ENCODE data around the gene CTAG1A.
"Not testable (repeated sequence)": the region's sequence is repeated elsewhere in the genome, so short reads cannot be mapped to it uniquely, and the experiment has no call there.

The CTAG1A gene

DNA sequence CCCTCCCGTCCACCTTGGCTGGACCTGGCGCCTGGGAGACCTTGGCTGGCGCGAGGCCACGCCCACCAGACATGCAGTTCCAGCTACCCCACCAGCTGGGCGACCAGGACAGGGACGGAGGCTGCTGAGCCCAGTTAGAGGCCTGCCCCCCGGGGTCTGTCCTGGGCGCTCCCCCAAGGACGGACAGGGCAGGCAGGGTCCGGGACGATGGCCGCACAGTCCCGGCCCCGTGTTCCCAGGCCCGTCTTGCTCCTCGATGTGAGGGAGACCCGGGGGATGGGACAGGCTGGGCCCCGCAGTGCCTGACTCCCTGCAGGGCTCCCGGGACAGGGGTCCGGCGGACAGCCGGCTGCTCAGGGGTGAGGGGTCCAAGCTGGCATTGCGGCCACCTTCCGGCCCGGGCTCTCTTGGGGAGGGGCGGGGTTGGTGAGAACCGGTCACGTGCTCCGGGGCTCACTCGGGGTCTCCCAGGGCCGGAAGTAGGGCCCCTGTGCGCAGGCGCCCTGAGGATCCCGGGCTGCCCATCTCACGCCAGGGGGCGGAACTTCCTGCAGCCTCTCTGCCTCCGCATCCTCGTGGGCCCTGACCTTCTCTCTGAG lies at the start of gene CTAG1A:
Gene CTAG1A (plus strand): TSS at position 549 of the 599 bp plus-strand sequence. CDS start 74 bp downstream, outside the sequence.
- H3K4me1 Mint-ChIP-seq; H3K27ac Mint-ChIP-seq; H3K27me3 Mint-ChIP-seq (ENCODE audit: low read depth); H3K9me3 Mint-ChIP-seq; H3K4me3 Mint-ChIP-seq; H3K36me3 Mint-ChIP-seq (ENCODE audit: low read depth): not testable (repeated sequence)

DNA sequence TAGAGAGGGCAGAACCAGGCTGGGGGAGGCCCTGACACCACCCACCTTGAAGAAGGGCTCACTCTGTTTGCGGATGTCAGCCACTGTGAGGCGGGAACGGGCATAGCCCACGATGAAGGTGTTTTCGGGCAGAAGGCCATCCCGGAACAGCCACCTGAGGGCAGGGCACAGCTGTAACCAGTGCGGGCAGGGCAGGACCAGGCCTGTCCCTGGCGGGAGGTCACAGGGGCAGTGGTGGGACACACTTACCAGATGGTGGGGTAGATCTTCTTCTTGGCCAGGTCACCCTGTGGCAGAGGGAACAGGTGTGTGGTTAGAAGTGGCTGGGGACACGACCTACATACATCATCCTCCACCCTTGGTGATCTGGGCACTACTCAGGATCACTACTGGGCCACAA lies 49.0 kb upstream of the CTAG1A start:
- Mint-ChIP-seq H3K9me3 (peaks cover 5% of the 10 kb centered on the region), H3K4me3 (no peak overlapping the region), H3K36me3 (ENCODE audit: low read depth) (peaks cover 14% of the 10 kb centered on the region), H3K4me1 (no peaks in the 10 kb centered on the region), H3K27ac (no peak overlapping the region), H3K27me3 (ENCODE audit: low read depth) (no peaks in the 10 kb centered on the region)
- TF ChIP-seq, protein P1, sequence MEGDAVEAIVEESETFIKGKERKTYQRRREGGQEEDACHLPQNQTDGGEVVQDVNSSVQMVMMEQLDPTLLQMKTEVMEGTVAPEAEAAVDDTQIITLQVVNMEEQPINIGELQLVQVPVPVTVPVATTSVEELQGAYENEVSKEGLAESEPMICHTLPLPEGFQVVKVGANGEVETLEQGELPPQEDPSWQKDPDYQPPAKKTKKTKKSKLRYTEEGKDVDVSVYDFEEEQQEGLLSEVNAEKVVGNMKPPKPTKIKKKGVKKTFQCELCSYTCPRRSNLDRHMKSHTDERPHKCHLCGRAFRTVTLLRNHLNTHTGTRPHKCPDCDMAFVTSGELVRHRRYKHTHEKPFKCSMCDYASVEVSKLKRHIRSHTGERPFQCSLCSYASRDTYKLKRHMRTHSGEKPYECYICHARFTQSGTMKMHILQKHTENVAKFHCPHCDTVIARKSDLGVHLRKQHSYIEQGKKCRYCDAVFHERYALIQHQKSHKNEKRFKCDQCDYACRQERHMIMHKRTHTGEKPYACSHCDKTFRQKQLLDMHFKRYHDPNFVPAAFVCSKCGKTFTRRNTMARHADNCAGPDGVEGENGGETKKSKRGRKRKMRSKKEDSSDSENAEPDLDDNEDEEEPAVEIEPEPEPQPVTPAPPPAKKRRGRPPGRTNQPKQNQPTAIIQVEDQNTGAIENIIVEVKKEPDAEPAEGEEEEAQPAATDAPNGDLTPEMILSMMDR (IDR thresholded peaks at IDR 0.05; ENCODE audit: unreplicated experiment in 3 of 3): no peak

DNA sequence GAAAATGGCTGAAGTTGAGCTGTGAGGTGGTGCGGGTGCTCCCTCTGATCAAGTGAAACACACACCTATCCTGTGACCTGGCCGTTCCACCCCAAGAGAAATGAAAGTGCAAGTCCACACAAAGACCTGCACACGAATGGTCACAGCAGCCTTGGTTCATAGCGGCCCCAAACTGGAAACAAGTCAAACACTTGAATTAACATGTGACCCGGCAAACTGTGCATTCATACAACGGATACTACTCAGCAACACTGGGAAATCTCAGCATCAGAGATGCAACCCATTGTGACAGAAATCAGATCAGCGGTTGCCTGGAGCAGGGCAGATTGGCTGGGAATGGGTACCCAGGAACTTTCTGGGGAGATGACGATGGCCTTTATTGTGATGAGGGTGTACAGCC lies 45.9 kb upstream of the CTAG1A start:
- no peaks in the 10 kb centered on the region for H3K4me1 Mint-ChIP-seq

DNA sequence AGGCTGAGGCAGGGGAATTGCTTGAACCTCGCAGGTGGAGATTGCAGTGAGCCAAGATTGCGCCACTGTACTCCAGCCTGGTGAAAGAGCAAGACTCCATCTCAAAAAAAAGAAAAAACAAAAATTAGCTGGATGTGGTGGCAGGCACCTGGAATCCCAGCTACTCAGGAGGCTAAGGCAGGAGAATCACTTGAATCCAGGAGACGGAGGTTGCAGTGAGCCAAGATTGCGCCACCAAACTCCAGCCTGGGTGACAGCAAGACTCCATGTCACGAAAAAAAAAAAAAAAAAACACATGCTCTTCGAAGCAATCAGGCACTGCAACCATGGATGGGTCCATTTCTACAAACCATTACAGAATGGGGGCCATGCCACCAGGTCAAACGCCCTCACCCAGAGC lies 44.6 kb upstream of the CTAG1A start:
- H3K9me3 Mint-ChIP-seq; H3K4me3 Mint-ChIP-seq; H3K4me1 Mint-ChIP-seq; H3K27ac Mint-ChIP-seq; H3K27me3 Mint-ChIP-seq (ENCODE audit: low read depth): not testable (repeated sequence)
- H3K36me3 Mint-ChIP-seq (ENCODE audit: low read depth): peaks cover 21% of the 10 kb centered on the region

More for the DNA sequence above, 45.9 kb upstream of the CTAG1A start:
- Mint-ChIP-seq H3K9me3 (peaks cover 5% of the 10 kb centered on the region), H3K27ac (no peak overlapping the region), H3K4me3 (no peak overlapping the region), H3K27me3 (ENCODE audit: low read depth) (no peaks in the 10 kb centered on the region), H3K36me3 (ENCODE audit: low read depth) (peaks cover 17% of the 10 kb centered on the region)
- TF ChIP-seq, protein P1 (IDR thresholded peaks at IDR 0.05; ENCODE audit: unreplicated experiment in 3 of 3): no peak

DNA sequence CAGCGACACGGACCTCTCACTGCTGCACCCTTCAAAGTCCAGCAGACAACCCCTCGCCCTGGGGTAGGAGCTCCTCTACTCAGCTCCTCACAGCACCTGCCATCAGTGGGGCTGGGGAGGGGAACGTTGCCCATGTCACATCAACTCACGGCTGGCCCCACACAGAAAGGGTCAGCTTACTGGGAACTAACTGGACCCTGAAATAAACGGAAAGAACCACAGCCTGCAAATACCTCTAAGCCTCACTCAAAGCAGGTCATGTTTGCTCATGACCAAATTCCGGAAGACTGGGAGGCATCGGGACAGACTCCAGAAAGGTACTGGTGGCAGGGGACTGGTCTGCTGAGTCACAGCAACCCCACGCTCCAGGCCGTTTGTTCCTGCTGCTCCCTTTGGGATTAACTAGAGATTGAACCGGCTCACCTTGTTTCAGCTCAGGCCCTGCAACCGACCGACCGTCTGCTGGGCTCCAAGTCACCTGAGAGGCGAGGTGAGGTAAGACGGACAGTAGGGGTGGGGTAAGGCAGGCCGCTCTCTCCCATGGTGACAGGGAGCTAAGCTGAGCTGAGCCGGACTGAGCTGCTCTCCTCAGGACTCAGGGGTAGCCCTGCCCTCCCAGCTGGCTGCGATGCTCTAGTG lies 43.9 kb upstream of the CTAG1A start:
- no peak overlapping the region for H3K27ac Mint-ChIP-seq
- TF ChIP-seq, protein P1 (IDR thresholded peaks at IDR 0.05; ENCODE audit: unreplicated experiment in 3 of 3): no peak
- peaks cover 9% of the 10 kb centered on the region for H3K9me3 Mint-ChIP-seq
- H3K27me3 Mint-ChIP-seq (ENCODE audit: low read depth): no peaks in the 10 kb centered on the region
- H3K36me3 Mint-ChIP-seq (ENCODE audit: low read depth): peaks cover 24% of the 10 kb centered on the region
- no peak overlapping the region for H3K4me3 Mint-ChIP-seq
- H3K4me1 Mint-ChIP-seq: peaks cover 9% of the 10 kb centered on the region

DNA sequence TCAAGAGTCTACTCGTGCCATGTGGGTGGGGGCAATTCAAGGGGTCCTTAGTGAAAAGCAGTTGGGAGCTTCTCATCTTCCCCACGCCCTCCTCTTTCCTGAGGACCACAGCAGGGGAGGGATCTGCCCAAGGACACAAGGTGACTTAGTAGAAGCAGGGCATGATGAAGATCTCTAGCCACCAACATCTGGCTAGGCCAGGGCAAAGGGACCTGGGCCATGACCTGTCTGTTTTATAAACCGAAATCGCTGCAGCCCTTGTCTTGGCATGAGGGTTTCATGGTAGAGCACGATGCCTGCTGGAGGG lies 43.4 kb upstream of the CTAG1A start:
- TF ChIP-seq, protein P1 (IDR thresholded peaks at IDR 0.05; ENCODE audit: unreplicated experiment in 3 of 3): no peak
- Mint-ChIP-seq H3K9me3 (peaks cover 9% of the 10 kb centered on the region), H3K27ac (no peak overlapping the region), H3K36me3 (ENCODE audit: low read depth) (peaks cover 27% of the 10 kb centered on the region), H3K4me3 (no peak overlapping the region), H3K27me3 (ENCODE audit: low read depth) (no peaks in the 10 kb centered on the region), H3K4me1 (peaks cover 12% of the 10 kb centered on the region)
